Gastroesophageal sphincter (tissue), 4 donors: Measurements from ENCODE around the gene OTUD5. TPM values are rescaled to one million over a fixed set of nuclear protein-coding genes. Genes with fewer than 3 reads are reported as not detected.

Experiments used
- ATAC-seq: fragments of 150-250 bp; one replicate; pipeline ENCODE4 v1.9.1; 2016; ENCODE audit warnings: mild to moderate bottlenecking, moderate library complexity
- H3K27ac ChIP-seq, 4 donors: fragments of 200-600 bp; sonication (generic) in 3 of 4; 1 replicate in 3 of 4; 2 replicates in 1 of 4; pipeline ENCODE4 v1.5.1; 2016 to 2019
- H3K27me3 ChIP-seq: fragments of 200-600 bp; sonication (generic); one replicate; pipeline ENCODE4 v1.5.1; 2019
- H3K36me3 ChIP-seq, 2 donors: fragments of 200-600 bp; sonication (generic); one replicate each; pipeline ENCODE4 v1.5.1; 2019; ENCODE audit warnings: control low read depth in 1 of 2
- H3K4me1 ChIP-seq, 3 donors: fragments of 200-600 bp; sonication (generic); 1 replicate in 2 of 3; 2 replicates in 1 of 3; pipeline ENCODE4 v1.5.1; 2016 to 2019; ENCODE audit warnings: control low read depth in 2 of 3
- H3K4me3 ChIP-seq, 2 donors: fragments of 200-600 bp; sonication (generic); one replicate each; pipeline ENCODE4 v1.5.1; 2019; ENCODE audit warnings: mild to moderate bottlenecking in 1 of 2, moderate library complexity in 1 of 2
- H3K9me3 ChIP-seq, 3 donors: fragments of 200-600 bp; sonication (generic); one replicate each; pipeline ENCODE4 v1.5.1; 2017 to 2019; ENCODE audit warnings: control low read depth in 2 of 3
- EP300 ChIP-seq: sonication (generic); formaldehyde crosslinking; IDR thresholded peaks from one replicate; pipeline ENCODE4 v1.6.1; 2017; ENCODE audit warnings: antibody characterized with exemption, mild to moderate bottlenecking
- POLR2A ChIP-seq, 2 donors: fragments of 450-650 bp; IDR thresholded peaks; one replicate each; pipeline ENCODE4 v1.6.1; 2017; ENCODE audit warnings: antibody characterized with exemption in 2 of 2, mild to moderate bottlenecking in 2 of 2, moderate library complexity in 1 of 2
- POLR2AphosphoS5 ChIP-seq: sonication (generic); formaldehyde crosslinking; IDR thresholded peaks from one replicate; pipeline ENCODE4 v1.6.1; 2017; ENCODE audit warnings: antibody characterized with exemption
- WGBS, 2 donors: methylation state at CpG; one replicate each; pipeline ENCODE4 v1.1.5; 2018; ENCODE audit warnings: low coverage in 1 of 2; 5-methylcytosine and 5-hydroxymethylcytosine counted together
- total RNA-seq, 4 donors: library from RNA; depleted of rRNA; stranded (reverse); fragments of >200 nt; gene quantifications; one replicate each; pipeline ENCODE4 v1.1.0, GENCODE V29; 2016
- TF ChIP-seq, protein P1 (sequence below), 4 experiments: fragments of 200-600 bp in 2 of 4; fragments of 450-650 bp in 2 of 4; sonication (generic) in 1 of 4; IDR thresholded peaks; one replicate each; pipeline ENCODE4 v1.5.1; 2017 to 2019; ENCODE audit warnings: antibody characterized with exemption in 4 of 4, mild to moderate bottlenecking in 2 of 4, moderate library complexity in 2 of 4

Gene OTUD5
- total RNA-seq, 4 donors from 2014 or later = 36.8 to 54.3 (median 47.7) TPM

DNA sequence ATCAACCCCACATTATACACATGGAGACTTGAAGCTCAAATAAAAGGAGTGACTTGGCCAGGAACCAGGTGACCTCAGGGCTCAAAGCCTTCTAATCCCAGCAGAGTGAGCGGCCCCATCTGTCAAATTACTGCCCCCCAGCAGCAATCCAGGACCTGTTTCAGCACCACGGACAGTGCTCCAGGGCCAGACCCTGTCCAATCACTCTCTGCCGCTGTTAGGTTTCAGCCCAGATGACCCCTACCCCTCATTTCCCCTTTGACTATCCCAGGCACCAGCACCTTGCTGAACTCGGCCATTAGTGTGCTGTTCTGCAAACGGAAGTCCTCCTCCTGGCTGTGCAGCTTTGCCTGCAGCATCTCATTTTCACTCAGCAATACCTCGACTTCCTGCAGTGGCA lies 39.6 kb upstream of the OTUD5 start:
- Histone ChIP-seq H3K27ac (no peak overlapping the region), H3K9me3 (no peaks in the 10 kb centered on the region), H3K4me3 (no peak overlapping the region), H3K4me1 (peaks cover 0 to 11% (median 0%) of the 10 kb centered on the region in 3 donors), H3K36me3 (peaks cover 0 to 62% of the 10 kb centered on the region in 2 donors), H3K27me3 (no peaks in the 10 kb centered on the region)
- no peak for ATAC-seq
- TF ChIP-seq, protein P1, sequence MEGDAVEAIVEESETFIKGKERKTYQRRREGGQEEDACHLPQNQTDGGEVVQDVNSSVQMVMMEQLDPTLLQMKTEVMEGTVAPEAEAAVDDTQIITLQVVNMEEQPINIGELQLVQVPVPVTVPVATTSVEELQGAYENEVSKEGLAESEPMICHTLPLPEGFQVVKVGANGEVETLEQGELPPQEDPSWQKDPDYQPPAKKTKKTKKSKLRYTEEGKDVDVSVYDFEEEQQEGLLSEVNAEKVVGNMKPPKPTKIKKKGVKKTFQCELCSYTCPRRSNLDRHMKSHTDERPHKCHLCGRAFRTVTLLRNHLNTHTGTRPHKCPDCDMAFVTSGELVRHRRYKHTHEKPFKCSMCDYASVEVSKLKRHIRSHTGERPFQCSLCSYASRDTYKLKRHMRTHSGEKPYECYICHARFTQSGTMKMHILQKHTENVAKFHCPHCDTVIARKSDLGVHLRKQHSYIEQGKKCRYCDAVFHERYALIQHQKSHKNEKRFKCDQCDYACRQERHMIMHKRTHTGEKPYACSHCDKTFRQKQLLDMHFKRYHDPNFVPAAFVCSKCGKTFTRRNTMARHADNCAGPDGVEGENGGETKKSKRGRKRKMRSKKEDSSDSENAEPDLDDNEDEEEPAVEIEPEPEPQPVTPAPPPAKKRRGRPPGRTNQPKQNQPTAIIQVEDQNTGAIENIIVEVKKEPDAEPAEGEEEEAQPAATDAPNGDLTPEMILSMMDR (IDR thresholded peaks at IDR 0.05) = no peak
- no peak for TF ChIP-seq POLR2AphosphoS5
- TF ChIP-seq POLR2A (IDR thresholded peaks at IDR 0.05) = no peak
- no peak for TF ChIP-seq EP300
- 40 to 59% methylated on average over 1 to 4 of the region's 6 CpGs for WGBS, 2 donors

DNA sequence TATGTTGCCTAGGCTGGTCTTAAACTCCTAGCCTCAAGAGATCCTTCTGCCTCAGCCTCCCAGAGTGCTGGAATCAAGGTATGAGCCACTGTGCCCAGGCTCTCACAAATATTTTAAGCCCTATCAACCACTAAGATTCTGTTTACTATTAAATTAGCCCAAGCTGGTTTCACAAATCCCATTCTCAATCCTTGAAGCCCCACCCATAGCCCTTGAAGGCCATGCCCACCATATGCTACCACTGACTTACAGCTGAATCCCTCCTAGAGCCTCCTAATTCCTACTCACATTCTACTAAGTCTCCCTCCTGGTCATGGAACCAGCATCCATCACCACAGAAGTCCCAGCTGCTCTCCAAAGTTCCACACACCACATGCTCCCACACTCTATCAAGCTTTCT lies 34.9 kb upstream of the OTUD5 start:
- Histone ChIP-seq H3K9me3 (no peaks in the 10 kb centered on the region), H3K4me3 (no peak overlapping the region), H3K27me3 (no peaks in the 10 kb centered on the region), H3K27ac (no peak overlapping the region), H3K36me3 (peaks cover 0 to 87% of the 10 kb centered on the region in 2 donors), H3K4me1 (no peaks in the 10 kb centered on the region)
- TF ChIP-seq POLR2AphosphoS5 (no peak), POLR2A (IDR thresholded peaks at IDR 0.05) (no peak), EP300 (no peak)
- TF ChIP-seq, protein P1 (IDR thresholded peaks at IDR 0.05) = no peak
- ATAC-seq = no peak

DNA sequence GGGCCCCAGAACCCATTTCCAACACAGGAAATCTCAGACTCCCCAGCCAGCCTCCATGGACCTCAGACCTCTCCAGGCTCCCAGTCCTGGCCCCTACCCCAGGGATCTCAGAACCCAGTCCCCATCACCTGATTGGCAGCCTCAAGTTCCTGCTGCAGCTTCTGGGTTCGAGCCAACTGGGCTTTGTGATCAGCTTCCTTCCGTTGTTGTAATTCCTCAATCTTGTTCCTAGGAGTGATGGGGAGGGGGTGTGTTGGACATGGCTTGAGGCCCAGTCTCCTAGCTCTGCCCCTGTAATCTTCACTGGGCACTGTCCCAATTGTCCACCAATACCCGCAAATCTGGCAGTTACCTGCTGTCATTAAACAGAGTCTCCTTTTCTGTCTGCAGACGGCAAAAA lies 32.1 kb upstream of the OTUD5 start:
- Histone ChIP-seq H3K9me3 (no peaks in the 10 kb centered on the region), H3K27ac (no peak overlapping the region), H3K4me3 (no peak overlapping the region), H3K36me3 (peaks cover 0 to 82% of the 10 kb centered on the region in 2 donors), H3K4me1 (no peaks in the 10 kb centered on the region), H3K27me3 (no peaks in the 10 kb centered on the region)
- no peak for ATAC-seq
- TF ChIP-seq, protein P1 (IDR thresholded peaks at IDR 0.05) = no peak
- TF ChIP-seq EP300 (no peak), POLR2A (IDR thresholded peaks at IDR 0.05) (no peak), POLR2AphosphoS5 (no peak)
- 87% methylated on average over 2 of the region's 4 CpGs; no CpG with 5 or more reads in 1 of the 2 donors for WGBS, 2 donors

DNA sequence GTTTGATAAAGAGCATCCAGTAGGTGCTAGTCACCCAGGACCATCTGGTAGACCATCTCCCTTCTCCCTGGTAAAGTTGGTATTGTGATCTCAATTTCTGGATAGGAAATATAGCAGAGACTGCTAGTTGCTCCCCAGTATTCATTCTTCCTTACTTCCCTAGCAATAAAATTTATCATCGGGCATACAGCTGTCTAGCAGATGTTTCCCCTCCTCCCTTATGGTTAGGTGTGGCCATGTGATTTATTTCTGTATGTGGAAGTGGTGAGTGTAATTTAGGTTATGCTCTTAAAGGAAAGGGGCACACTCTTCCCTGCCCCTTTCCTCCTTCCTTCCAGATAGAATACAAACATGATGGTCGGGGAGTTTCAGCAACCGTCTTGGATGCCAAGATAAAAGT lies 26.5 kb upstream of the OTUD5 start:
- H3K36me3 ChIP-seq = peaks cover 0 to 90% of the 10 kb centered on the region in 2 donors
- TF ChIP-seq POLR2AphosphoS5 (no peak), EP300 (no peak), POLR2A (IDR thresholded peaks at IDR 0.05) (no peak)
- TF ChIP-seq, protein P1 (IDR thresholded peaks at IDR 0.05) = no peak

DNA sequence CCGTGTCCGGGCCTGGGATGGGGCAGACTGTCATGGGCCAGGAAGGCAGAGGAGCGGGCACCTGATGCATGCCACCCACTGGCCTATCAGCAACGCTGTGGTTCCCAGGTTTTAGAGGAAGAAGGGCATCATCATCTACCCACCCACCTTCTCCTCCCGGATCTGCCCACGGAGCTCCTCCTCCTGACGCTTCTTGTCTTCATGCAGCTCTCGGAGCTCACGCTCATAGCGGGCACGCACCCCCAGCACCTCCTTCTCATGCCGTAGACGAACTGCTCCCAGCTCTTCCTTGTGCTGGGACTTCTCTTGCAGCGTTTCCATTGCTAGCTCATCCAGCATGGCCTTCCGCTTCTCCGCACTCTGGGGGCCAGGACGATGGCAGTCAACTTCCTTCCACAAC lies 25.7 kb upstream of the OTUD5 start:
- Histone ChIP-seq H3K27ac (no peak overlapping the region), H3K4me3 (no peak overlapping the region), H3K9me3 (no peaks in the 10 kb centered on the region), H3K27me3 (no peaks in the 10 kb centered on the region), H3K36me3 (peaks cover 0 to 91% of the 10 kb centered on the region in 2 donors), H3K4me1 (no peaks in the 10 kb centered on the region)
- no peak for ATAC-seq
- WGBS, 2 donors = 91% methylated on average over 11 of the region's 17 CpGs; no CpG with 5 or more reads in 1 of the 2 donors
- no peak for TF ChIP-seq POLR2A (IDR thresholded peaks at IDR 0.05)
- TF ChIP-seq EP300 = no peak
- TF ChIP-seq POLR2AphosphoS5 = no peak

More for the DNA sequence above, 26.5 kb upstream of the OTUD5 start:
- no peaks in the 10 kb centered on the region for H3K27me3 ChIP-seq
- no peaks in the 10 kb centered on the region for H3K4me1 ChIP-seq
- H3K27ac ChIP-seq = no peak overlapping the region
- WGBS, 2 donors = 86 to 90% methylated on average over 2 of the region's 3 CpGs
- H3K4me3 ChIP-seq = no peak overlapping the region
- ATAC-seq = no peak
- no peaks in the 10 kb centered on the region for H3K9me3 ChIP-seq
